Parathyroid adenoma (tissue), 2 donors: ENCODE measurements around the gene CNMD.

ENCODE experiments used
- H2AFZ ChIP-seq: fragments of 300-600 bp; sonication (generic); one replicate; pipeline ENCODE4 v1.7.0; 2017; ENCODE audit warnings: antibody characterized with exemption, mild to moderate bottlenecking
- H3K27ac ChIP-seq: fragments of 300-600 bp; sonication (generic); one replicate; pipeline ENCODE4 v1.7.0; 2017
- H3K27me3 ChIP-seq: fragments of 300-600 bp; sonication (generic); one replicate; pipeline ENCODE4 v1.7.0; 2017; ENCODE audit warnings: low read length; ENCODE audit not compliant: control insufficient read depth, insufficient read depth
- H3K36me3 ChIP-seq: fragments of 300-600 bp; sonication (generic); one replicate; pipeline ENCODE4 v1.7.0; 2017; ENCODE audit warnings: low read length; ENCODE audit not compliant: control insufficient read depth, insufficient read depth
- H3K4me1 ChIP-seq: fragments of 300-600 bp; sonication (generic); one replicate; pipeline ENCODE4 v1.7.0; 2017; ENCODE audit warnings: control low read depth
- H3K4me2 ChIP-seq: fragments of 300-600 bp; sonication (generic); one replicate; pipeline ENCODE4 v1.7.0; 2017; ENCODE audit warnings: low read length
- H3K4me3 ChIP-seq: fragments of 300-600 bp; sonication (generic); one replicate; pipeline ENCODE4 v1.7.0; 2017; ENCODE audit warnings: low read depth, low read length
- H3K79me2 ChIP-seq: fragments of 300-600 bp; sonication (generic); one replicate; pipeline ENCODE4 v1.7.0; 2017; ENCODE audit warnings: control low read depth
- H3K9ac ChIP-seq: fragments of 300-600 bp; sonication (generic); one replicate; pipeline ENCODE4 v1.7.0; 2017; ENCODE audit warnings: mild to moderate bottlenecking
- H3K9me3 ChIP-seq: fragments of 300-600 bp; sonication (generic); one replicate; pipeline ENCODE4 v1.7.0; 2017; ENCODE audit warnings: low read length; ENCODE audit not compliant: control insufficient read depth
- TF ChIP-seq, protein P1 (sequence below): fragments of 300-600 bp; sonication (generic); IDR thresholded peaks from one replicate; pipeline ENCODE4 v1.7.0; 2017; ENCODE audit warnings: antibody characterized with exemption, mild to moderate bottlenecking
- donor health status: primary hyperparathyroidism.

The CNMD gene

DNA sequence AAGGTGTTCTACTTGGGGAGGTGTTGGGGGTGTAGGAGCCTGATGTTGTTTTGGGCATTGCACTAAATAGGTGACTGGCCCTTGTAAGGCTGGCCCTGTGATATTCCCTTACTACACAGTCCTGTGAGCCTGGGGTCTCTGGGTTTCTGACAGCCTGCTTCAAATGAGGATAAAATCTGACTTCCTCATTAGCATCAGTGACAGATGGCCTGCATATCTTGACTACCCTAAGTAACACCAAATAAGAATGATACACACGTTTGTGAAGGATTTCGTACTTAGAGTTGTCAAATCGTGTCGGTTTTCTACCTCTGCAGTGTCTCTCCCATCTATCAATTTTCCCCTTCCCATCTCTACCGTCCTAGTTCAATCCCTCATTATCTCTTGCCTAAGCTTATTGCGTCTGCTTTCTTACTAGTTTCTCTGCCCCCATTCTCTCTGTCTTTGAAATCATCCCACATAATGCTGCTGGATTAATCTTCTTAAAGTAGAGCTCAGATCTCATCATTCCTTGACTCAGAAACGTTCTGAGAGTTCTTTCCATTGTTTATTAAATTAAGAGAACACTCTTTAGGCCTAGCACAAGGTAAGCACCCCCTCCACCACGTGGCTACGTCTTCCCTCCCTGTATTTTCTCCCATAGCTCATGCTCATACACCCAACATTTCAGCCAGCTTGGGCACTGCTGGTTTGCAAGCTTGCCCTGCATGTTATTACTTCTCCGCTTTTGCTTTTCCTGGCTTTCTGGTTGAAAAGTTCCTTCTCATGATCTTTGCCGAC lies 26.2 kb upstream of the CNMD start:
- Histone ChIP-seq H3K27me3 (no peaks in the 10 kb centered on the region), H3K4me3 (no peak overlapping the region), H3K9ac (no peak overlapping the region), H3K36me3 (no peaks in the 10 kb centered on the region), H3K27ac (no peak overlapping the region), H3K4me2 (no peak overlapping the region), H3K79me2 (no peaks in the 10 kb centered on the region), H3K9me3 (no peaks in the 10 kb centered on the region), H3K4me1 (no peaks in the 10 kb centered on the region), H2AFZ (no peak overlapping the region)
- TF ChIP-seq, protein P1, sequence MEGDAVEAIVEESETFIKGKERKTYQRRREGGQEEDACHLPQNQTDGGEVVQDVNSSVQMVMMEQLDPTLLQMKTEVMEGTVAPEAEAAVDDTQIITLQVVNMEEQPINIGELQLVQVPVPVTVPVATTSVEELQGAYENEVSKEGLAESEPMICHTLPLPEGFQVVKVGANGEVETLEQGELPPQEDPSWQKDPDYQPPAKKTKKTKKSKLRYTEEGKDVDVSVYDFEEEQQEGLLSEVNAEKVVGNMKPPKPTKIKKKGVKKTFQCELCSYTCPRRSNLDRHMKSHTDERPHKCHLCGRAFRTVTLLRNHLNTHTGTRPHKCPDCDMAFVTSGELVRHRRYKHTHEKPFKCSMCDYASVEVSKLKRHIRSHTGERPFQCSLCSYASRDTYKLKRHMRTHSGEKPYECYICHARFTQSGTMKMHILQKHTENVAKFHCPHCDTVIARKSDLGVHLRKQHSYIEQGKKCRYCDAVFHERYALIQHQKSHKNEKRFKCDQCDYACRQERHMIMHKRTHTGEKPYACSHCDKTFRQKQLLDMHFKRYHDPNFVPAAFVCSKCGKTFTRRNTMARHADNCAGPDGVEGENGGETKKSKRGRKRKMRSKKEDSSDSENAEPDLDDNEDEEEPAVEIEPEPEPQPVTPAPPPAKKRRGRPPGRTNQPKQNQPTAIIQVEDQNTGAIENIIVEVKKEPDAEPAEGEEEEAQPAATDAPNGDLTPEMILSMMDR, result no peak

- Histone ChIP-seq H3K4me2 (no peak overlapping the region), H3K4me1 (no peaks in the 10 kb centered on the region), H2AFZ (no peak overlapping the region), H3K79me2 (no peaks in the 10 kb centered on the region), H3K36me3 (no peaks in the 10 kb centered on the region), H3K9ac (no peak overlapping the region), H3K27me3 (no peaks in the 10 kb centered on the region), H3K4me3 (no peak overlapping the region), H3K9me3 (no peaks in the 10 kb centered on the region), H3K27ac (no peak overlapping the region)
- TF ChIP-seq, protein P1, result no peak
These were observed 20.5 kb upstream of the CNMD start for GRCh38 chr13:52760077-52760476.

GRCh38 chr13:52758114-52758513 lies 18.5 kb upstream of the CNMD start:
- Histone ChIP-seq H3K36me3 (no peaks in the 10 kb centered on the region), H3K9ac (no peak overlapping the region), H3K27ac (no peak overlapping the region), H3K4me3 (no peak overlapping the region), H3K27me3 (no peaks in the 10 kb centered on the region), H3K79me2 (no peaks in the 10 kb centered on the region), H3K9me3 (no peaks in the 10 kb centered on the region), H2AFZ (no peak overlapping the region), H3K4me1 (no peaks in the 10 kb centered on the region), H3K4me2 (no peak overlapping the region)
- TF ChIP-seq, protein P1, result no peak

- H3K27ac ChIP-seq, result no peak overlapping the region
- TF ChIP-seq, protein P1, result no peak
- no peak overlapping the region for H3K4me2 ChIP-seq
These were observed 11.6 kb upstream of the CNMD start for GRCh38 chr13:52751196-52751595.

DNA sequence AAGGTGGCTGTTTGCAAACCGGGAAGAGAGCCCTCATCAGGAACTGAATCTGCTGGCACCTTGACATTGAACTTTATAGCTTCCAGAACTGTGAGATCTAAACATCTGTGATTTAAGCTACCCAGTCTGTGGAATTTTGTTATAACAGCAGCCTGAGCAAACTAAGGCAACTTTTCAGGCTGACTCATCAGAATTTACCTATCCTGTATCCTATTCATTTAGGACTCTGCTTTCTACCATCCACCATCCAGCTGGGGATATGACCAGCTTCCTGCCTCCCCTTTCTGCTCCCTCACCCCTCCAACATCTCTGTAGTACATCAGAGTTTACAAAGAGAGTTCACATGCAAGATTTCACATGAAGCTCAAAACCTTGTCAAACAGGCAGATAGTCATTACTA lies 11.1 kb upstream of the CNMD start:
- H3K4me1 ChIP-seq, result no peaks in the 10 kb centered on the region
- no peaks in the 10 kb centered on the region for H3K79me2 ChIP-seq
- no peak overlapping the region for H3K4me3 ChIP-seq
- no peak overlapping the region for H3K4me2 ChIP-seq
- no peaks in the 10 kb centered on the region for H3K27me3 ChIP-seq
- no peak overlapping the region for H2AFZ ChIP-seq
- H3K36me3 ChIP-seq, result no peaks in the 10 kb centered on the region
- H3K9ac ChIP-seq, result no peak overlapping the region
- no peaks in the 10 kb centered on the region for H3K9me3 ChIP-seq
- TF ChIP-seq, protein P1, result no peak
- no peak overlapping the region for H3K27ac ChIP-seq

More at GRCh38 chr13:52751196-52751595, 11.6 kb upstream of the CNMD start:
- Histone ChIP-seq H3K9me3 (no peaks in the 10 kb centered on the region), H3K9ac (no peak overlapping the region), H3K27me3 (no peaks in the 10 kb centered on the region), H3K4me3 (no peak overlapping the region), H2AFZ (no peak overlapping the region), H3K36me3 (no peaks in the 10 kb centered on the region), H3K4me1 (no peaks in the 10 kb centered on the region), H3K79me2 (no peaks in the 10 kb centered on the region)
